Measurements from ENCODE around the gene ARHGAP8.

GRCh38 chr22:44845191-44845590 lies 92.8 kb downstream of the ARHGAP8 start:
- no peak for TF ChIP-seq POLR2AphosphoS2 (conservative IDR thresholded peaks at IDR 0.05; ENCODE audit: low read length)
- TF ChIP-seq POLR2A (IDR thresholded peaks at IDR 0.05; ENCODE audit: low read length): no peak
- TF ChIP-seq, protein P1, sequence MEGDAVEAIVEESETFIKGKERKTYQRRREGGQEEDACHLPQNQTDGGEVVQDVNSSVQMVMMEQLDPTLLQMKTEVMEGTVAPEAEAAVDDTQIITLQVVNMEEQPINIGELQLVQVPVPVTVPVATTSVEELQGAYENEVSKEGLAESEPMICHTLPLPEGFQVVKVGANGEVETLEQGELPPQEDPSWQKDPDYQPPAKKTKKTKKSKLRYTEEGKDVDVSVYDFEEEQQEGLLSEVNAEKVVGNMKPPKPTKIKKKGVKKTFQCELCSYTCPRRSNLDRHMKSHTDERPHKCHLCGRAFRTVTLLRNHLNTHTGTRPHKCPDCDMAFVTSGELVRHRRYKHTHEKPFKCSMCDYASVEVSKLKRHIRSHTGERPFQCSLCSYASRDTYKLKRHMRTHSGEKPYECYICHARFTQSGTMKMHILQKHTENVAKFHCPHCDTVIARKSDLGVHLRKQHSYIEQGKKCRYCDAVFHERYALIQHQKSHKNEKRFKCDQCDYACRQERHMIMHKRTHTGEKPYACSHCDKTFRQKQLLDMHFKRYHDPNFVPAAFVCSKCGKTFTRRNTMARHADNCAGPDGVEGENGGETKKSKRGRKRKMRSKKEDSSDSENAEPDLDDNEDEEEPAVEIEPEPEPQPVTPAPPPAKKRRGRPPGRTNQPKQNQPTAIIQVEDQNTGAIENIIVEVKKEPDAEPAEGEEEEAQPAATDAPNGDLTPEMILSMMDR (IDR thresholded peaks at IDR 0.05): no peak
- TF ChIP-seq MAFK (IDR thresholded peaks at IDR 0.05; ENCODE audit: partially characterized antibody): no peak
- no peak for TF ChIP-seq CBX8 (IDR thresholded peaks at IDR 0.05)
- TF ChIP-seq, protein P2, sequence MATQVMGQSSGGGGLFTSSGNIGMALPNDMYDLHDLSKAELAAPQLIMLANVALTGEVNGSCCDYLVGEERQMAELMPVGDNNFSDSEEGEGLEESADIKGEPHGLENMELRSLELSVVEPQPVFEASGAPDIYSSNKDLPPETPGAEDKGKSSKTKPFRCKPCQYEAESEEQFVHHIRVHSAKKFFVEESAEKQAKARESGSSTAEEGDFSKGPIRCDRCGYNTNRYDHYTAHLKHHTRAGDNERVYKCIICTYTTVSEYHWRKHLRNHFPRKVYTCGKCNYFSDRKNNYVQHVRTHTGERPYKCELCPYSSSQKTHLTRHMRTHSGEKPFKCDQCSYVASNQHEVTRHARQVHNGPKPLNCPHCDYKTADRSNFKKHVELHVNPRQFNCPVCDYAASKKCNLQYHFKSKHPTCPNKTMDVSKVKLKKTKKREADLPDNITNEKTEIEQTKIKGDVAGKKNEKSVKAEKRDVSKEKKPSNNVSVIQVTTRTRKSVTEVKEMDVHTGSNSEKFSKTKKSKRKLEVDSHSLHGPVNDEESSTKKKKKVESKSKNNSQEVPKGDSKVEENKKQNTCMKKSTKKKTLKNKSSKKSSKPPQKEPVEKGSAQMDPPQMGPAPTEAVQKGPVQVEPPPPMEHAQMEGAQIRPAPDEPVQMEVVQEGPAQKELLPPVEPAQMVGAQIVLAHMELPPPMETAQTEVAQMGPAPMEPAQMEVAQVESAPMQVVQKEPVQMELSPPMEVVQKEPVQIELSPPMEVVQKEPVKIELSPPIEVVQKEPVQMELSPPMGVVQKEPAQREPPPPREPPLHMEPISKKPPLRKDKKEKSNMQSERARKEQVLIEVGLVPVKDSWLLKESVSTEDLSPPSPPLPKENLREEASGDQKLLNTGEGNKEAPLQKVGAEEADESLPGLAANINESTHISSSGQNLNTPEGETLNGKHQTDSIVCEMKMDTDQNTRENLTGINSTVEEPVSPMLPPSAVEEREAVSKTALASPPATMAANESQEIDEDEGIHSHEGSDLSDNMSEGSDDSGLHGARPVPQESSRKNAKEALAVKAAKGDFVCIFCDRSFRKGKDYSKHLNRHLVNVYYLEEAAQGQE (IDR thresholded peaks at IDR 0.05): no peak
- TF ChIP-seq FOSL2 (IDR thresholded peaks at IDR 0.05): no peak
- no peak for TF ChIP-seq FOSL2 (CRISPR knock-in tag; IDR thresholded peaks at IDR 0.05)
- no peak for TF ChIP-seq SMC3 (IDR thresholded peaks at IDR 0.05)
- TF ChIP-seq CEBPB (IDR thresholded peaks at IDR 0.05): no peak
- no peak for TF ChIP-seq EP300 (IDR thresholded peaks at IDR 0.05)
- TF ChIP-seq, protein P3, sequence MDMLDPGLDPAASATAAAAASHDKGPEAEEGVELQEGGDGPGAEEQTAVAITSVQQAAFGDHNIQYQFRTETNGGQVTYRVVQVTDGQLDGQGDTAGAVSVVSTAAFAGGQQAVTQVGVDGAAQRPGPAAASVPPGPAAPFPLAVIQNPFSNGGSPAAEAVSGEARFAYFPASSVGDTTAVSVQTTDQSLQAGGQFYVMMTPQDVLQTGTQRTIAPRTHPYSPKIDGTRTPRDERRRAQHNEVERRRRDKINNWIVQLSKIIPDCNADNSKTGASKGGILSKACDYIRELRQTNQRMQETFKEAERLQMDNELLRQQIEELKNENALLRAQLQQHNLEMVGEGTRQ (IDR thresholded peaks at IDR 0.05): no peak
- TF ChIP-seq ELK1 (IDR thresholded peaks at IDR 0.05; ENCODE audit: low read depth, low read length): no peak

Measured in A549 (cell line).